Cardiac muscle cell (in vitro differentiated cells and primary cell): ENCODE results near the gene PPDPF. TPM values are rescaled to one million over a fixed set of nuclear protein-coding genes. Genes with fewer than 3 reads are reported as not detected.

ENCODE experiments used
- DNase-seq, 2 donors: peaks; one replicate each; pipeline versions ENCODE4 v3.0.0 to v3.0.0-alpha.2; 2010 to 2017; ENCODE audit warnings: low read depth in 1 of 2, low spot score in 1 of 2
- H3K27ac ChIP-seq: fragments of 200-600 bp; sonication (generic); 2 replicates; pipeline ENCODE4 v1.5.1; 2016
- H3K27me3 ChIP-seq: fragments of 200-600 bp; sonication (generic); 2 replicates; pipeline ENCODE4 v1.6.0; 2016; ENCODE audit warnings: control low read depth
- H3K36me3 ChIP-seq: fragments of 200-600 bp; sonication (generic); 2 replicates; pipeline ENCODE4 v1.5.1; 2016; ENCODE audit warnings: control low read depth
- H3K4me1 ChIP-seq: fragments of 200-600 bp; sonication (generic); 2 replicates; pipeline ENCODE4 v1.8.1; 2017; ENCODE audit warnings: low read depth, mild to moderate bottlenecking, mixed run types
- H3K4me3 ChIP-seq: fragments of 200-600 bp; sonication (generic); 2 replicates; pipeline ENCODE4 v1.5.1; 2016; ENCODE audit warnings: mild to moderate bottlenecking
- H3K9me3 ChIP-seq: fragments of 200-600 bp; sonication (generic); 2 replicates; pipeline ENCODE4 v1.5.1; 2017; ENCODE audit warnings: low read depth, mild to moderate bottlenecking, control low read depth
- CTCF ChIP-seq: IDR thresholded peaks from 2 replicates; pipeline ENCODE4 v1.5.1; 2012; ENCODE audit warnings: low read depth, mild to moderate bottlenecking, low read length
- polyA plus RNA-seq: library from polyadenylated mRNA; unstranded; fragments of >200 nt; fragmentation: Nextera tagmentation; extraction: Ambion mirVana; gene quantifications from 2 replicates; pipeline ENCODE4 v1.2.1, GENCODE V29; 2016
- total RNA-seq: library from RNA; depleted of rRNA; stranded (reverse); fragments of >200 nt; gene quantifications from 2 replicates; pipeline ENCODE4 v1.2.3, GENCODE V29; 2016

Gene PPDPF
- total and polyA plus RNA-seq, 2 experiments from 2014 or later, result 265 to 368 TPM

GRCh38 chr20:63530788-63531160, 10.2 kb downstream of the PPDPF start:
- H3K27me3 ChIP-seq, result no peaks in the 10 kb centered on the region
- no peaks in the 10 kb centered on the region for H3K9me3 ChIP-seq
- no peak overlapping the region for H3K27ac ChIP-seq
- no peaks in the 10 kb centered on the region for H3K36me3 ChIP-seq
- no peak for TF ChIP-seq CTCF
- no peak overlapping the region for H3K4me3 ChIP-seq
- DNase-seq, result no peak
- peaks cover 11% of the 10 kb centered on the region for H3K4me1 ChIP-seq

GRCh38 chr20:63531686-63532448, 11.3 kb downstream of the PPDPF start:
- H3K27me3 ChIP-seq, result no peaks in the 10 kb centered on the region
- no peak overlapping the region for H3K27ac ChIP-seq
- H3K9me3 ChIP-seq, result no peaks in the 10 kb centered on the region

GRCh38 chr20:63532449-63532971, 11.9 kb downstream of the PPDPF start:
- TF ChIP-seq CTCF, result no peak
- Histone ChIP-seq H3K27ac (no peak overlapping the region), H3K36me3 (no peaks in the 10 kb centered on the region), H3K27me3 (no peaks in the 10 kb centered on the region), H3K4me3 (no peak overlapping the region), H3K9me3 (no peaks in the 10 kb centered on the region), H3K4me1 (peaks cover 11% of the 10 kb centered on the region)
- no peak for DNase-seq

More at GRCh38 chr20:63531686-63532448, 11.3 kb downstream of the PPDPF start:
- Histone ChIP-seq H3K4me3 (no peak overlapping the region), H3K4me1 (peaks cover 11% of the 10 kb centered on the region), H3K36me3 (no peaks in the 10 kb centered on the region)
- no peak for DNase-seq
- no peak for TF ChIP-seq CTCF

- H3K4me1 ChIP-seq, result peaks cover 11% of the 10 kb centered on the region
- H3K9me3 ChIP-seq, result no peaks in the 10 kb centered on the region
- no peak overlapping the region for H3K4me3 ChIP-seq
- H3K27me3 ChIP-seq, result no peaks in the 10 kb centered on the region
- no peak overlapping the region for H3K27ac ChIP-seq
- no peak for DNase-seq
- no peak for TF ChIP-seq CTCF
- H3K36me3 ChIP-seq, result no peaks in the 10 kb centered on the region
Observed at GRCh38 chr20:63533388-63533787, 12.8 kb downstream of the PPDPF start.

- Histone ChIP-seq H3K27me3 (no peaks in the 10 kb centered on the region), H3K36me3 (no peaks in the 10 kb centered on the region), H3K27ac (no peak overlapping the region), H3K4me1 (peaks cover 11% of the 10 kb centered on the region), H3K4me3 (no peak overlapping the region), H3K9me3 (no peaks in the 10 kb centered on the region)
- no peak for TF ChIP-seq CTCF
- DNase-seq, result no peak
Observed at GRCh38 chr20:63533871-63534393, 13.4 kb downstream of the PPDPF start.
